Stomach (tissue), 9 donors: ENCODE measurements around the gene KRTAP4-1. TPM values are rescaled to one million over a fixed set of nuclear protein-coding genes. Genes with fewer than 3 reads are reported as not detected.
"Not testable (repeated sequence)": the region's sequence is repeated elsewhere in the genome, so short reads cannot be mapped to it uniquely, and the experiment has no call there.

Experiments used
- DNase-seq, 2 donors: peaks; one replicate each; pipeline versions ENCODE4 v3.0.0 to v3.0.0-alpha.2; 2013 to 2019
- H3K27ac ChIP-seq, 5 donors: fragments of 200-600 bp in 4 of 5; sonication (generic) in 4 of 5; one replicate each; pipeline ENCODE4 v1.5.1; 2013 to 2019; ENCODE audit warnings: mild to moderate bottlenecking in 1 of 5, moderate library complexity in 1 of 5
- H3K27me3 ChIP-seq, 3 donors: fragments of 200-600 bp; sonication (generic); one replicate each; pipeline ENCODE4 v1.5.1; 2017 to 2019; ENCODE audit warnings: mixed run types in 1 of 3
- H3K36me3 ChIP-seq, 4 donors: fragments of 200-600 bp; sonication (generic); 1 replicate in 3 of 4; 2 replicates in 1 of 4; pipeline ENCODE4 v1.5.1; 2016 to 2019
- H3K4me1 ChIP-seq, 4 donors: fragments of 200-600 bp; sonication (generic); one replicate each; pipeline ENCODE4 v1.5.1; 2016 to 2019
- H3K4me3 ChIP-seq, 4 donors: fragments of 200-600 bp; sonication (generic) in 3 of 4; one replicate each; pipeline ENCODE4 v1.5.1; 2016 to 2019; ENCODE audit warnings: mild to moderate bottlenecking in 1 of 4
- H3K9me3 ChIP-seq, 4 donors: fragments of 200-600 bp; sonication (generic); one replicate each; pipeline ENCODE4 v1.5.1; 2016 to 2019
- EP300 ChIP-seq: sonication (generic); formaldehyde crosslinking; IDR thresholded peaks from one replicate; pipeline ENCODE4 v1.6.1; 2017; ENCODE audit warnings: antibody characterized with exemption
- POLR2A ChIP-seq, 4 donors: fragments of 450-650 bp; IDR thresholded peaks; one replicate each; pipeline ENCODE4 v1.6.1; 2016; ENCODE audit warnings: antibody characterized with exemption in 4 of 4, control low read depth in 2 of 4, mild to moderate bottlenecking in 1 of 4, moderate library complexity in 1 of 4
- POLR2AphosphoS5 ChIP-seq, 3 donors: sonication (generic); formaldehyde crosslinking; IDR thresholded peaks; one replicate each; pipeline ENCODE4 v1.6.1; 2016; ENCODE audit warnings: antibody characterized with exemption in 3 of 3
- WGBS, 5 donors: extraction: QIAGEN DNeasy Blood & Tissue Kit in 3 of 5; methylation state at CpG; one replicate each; pipeline versions ENCODE4 v1.1.5 to v1.1.7; 2013 to 2018; 5-methylcytosine and 5-hydroxymethylcytosine counted together
- intact Hi-C: fragments of 100-400 bp; cut with DNase I; formaldehyde crosslinking; loops from one replicate; pipeline ENCODE4 v1.15.1; 2023; ENCODE audit warnings: low total_unique reads
- polyA plus RNA-seq, 3 donors: library from polyadenylated mRNA; stranded (reverse); fragments of 200-250 nt; gene quantifications; one replicate each; pipeline ENCODE4 v1.2.3, GENCODE V29; 2013
- total RNA-seq, 5 donors: library from RNA; depleted of rRNA; stranded (reverse); fragments of >200 nt; gene quantifications; one replicate each; pipeline versions ENCODE4 v1.1.0 to v1.2.3, GENCODE V29; 2014 to 2016
- TF ChIP-seq, protein P1 (sequence below), 7 experiments: fragments of 450-650 bp in 4 of 7; fragments of 200-600 bp in 3 of 7; sonication (generic) in 3 of 7; IDR thresholded peaks; one replicate each; pipeline ENCODE4 v1.5.1; 2016 to 2019; ENCODE audit warnings: antibody characterized with exemption in 7 of 7, control low read depth in 2 of 7, mild to moderate bottlenecking in 1 of 7
- donor health status: healthy with polysubstance abuse.
- donor health status: Bipolar disorder and iron deficiency.
- donor health status: healthy.

KRTAP4-1 gene
- total and polyA plus RNA-seq, 8 donors, result not detected

DNA sequence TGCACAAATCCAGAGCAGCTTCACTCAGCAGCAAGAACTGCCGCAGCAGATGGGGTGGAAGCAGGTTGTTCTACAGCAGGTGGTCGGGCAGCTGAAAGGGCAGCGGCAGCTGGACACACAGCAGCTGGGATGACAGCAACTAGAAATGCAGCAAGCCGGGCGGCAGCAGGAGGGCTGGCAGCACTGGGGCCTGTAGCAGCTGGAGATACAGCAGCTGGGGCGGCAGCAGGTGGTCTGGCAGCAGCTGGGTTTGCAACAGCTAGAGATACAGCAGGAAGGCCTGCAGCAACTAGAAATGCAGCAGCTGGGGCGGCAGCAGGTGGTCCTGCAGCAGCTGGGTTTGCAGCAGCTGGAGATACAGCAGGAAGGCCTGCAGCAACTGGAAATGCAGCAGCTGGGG is 17.1 kb downstream of the KRTAP4-1 start:
- H3K9me3 ChIP-seq, result no peaks in the 10 kb centered on the region
- H3K27me3 ChIP-seq, result peaks cover 0 to 4% (median 0%) of the 10 kb centered on the region in 3 donors
- H3K4me3 ChIP-seq, result no peak overlapping the region
- DNase-seq, result no peak
- intact Hi-C loops, result no loop called here
- WGBS, 5 donors, result 74 to 91% (median 83%) methylated on average over 2 to 7 of the region's 7 CpGs
- H3K36me3 ChIP-seq, result no peaks in the 10 kb centered on the region
- H3K4me1 ChIP-seq, result no peaks in the 10 kb centered on the region
- H3K27ac ChIP-seq, result no peak overlapping the region
- TF ChIP-seq, protein P1, sequence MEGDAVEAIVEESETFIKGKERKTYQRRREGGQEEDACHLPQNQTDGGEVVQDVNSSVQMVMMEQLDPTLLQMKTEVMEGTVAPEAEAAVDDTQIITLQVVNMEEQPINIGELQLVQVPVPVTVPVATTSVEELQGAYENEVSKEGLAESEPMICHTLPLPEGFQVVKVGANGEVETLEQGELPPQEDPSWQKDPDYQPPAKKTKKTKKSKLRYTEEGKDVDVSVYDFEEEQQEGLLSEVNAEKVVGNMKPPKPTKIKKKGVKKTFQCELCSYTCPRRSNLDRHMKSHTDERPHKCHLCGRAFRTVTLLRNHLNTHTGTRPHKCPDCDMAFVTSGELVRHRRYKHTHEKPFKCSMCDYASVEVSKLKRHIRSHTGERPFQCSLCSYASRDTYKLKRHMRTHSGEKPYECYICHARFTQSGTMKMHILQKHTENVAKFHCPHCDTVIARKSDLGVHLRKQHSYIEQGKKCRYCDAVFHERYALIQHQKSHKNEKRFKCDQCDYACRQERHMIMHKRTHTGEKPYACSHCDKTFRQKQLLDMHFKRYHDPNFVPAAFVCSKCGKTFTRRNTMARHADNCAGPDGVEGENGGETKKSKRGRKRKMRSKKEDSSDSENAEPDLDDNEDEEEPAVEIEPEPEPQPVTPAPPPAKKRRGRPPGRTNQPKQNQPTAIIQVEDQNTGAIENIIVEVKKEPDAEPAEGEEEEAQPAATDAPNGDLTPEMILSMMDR (IDR thresholded peaks at IDR 0.05), result no peak
- TF ChIP-seq POLR2AphosphoS5 (IDR thresholded peaks at IDR 0.05), result no peak
- TF ChIP-seq EP300, result no peak
- TF ChIP-seq POLR2A (IDR thresholded peaks at IDR 0.05), result no peak

DNA sequence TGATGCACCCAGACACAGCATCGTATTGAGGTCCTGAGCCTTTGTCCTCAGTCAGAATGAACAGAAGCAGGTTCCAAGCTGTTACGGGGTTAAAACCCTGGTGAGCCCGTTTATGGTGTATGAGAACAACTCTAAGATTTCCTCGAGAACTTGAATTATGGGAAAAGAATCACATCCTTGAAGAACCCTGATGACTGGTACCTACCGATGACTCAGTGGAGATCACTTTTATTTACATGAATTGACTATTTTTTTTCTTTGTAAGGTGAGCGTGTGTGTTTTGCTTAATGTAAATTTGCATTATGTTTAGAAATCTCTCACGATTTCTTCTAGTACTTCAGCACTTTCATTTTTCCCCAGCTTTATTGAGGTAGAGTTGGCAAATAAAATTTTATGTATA is 20.9 kb downstream of the KRTAP4-1 start:
- DNase-seq, result no peak
- 52 to 70% (median 59%) methylated on average over 7 of the region's 7 CpGs for WGBS, 5 donors
- TF ChIP-seq POLR2AphosphoS5 (IDR thresholded peaks at IDR 0.05) (no peak), EP300 (no peak), POLR2A (IDR thresholded peaks at IDR 0.05) (no peak)
- TF ChIP-seq, protein P1 (IDR thresholded peaks at IDR 0.05), result no peak

DNA sequence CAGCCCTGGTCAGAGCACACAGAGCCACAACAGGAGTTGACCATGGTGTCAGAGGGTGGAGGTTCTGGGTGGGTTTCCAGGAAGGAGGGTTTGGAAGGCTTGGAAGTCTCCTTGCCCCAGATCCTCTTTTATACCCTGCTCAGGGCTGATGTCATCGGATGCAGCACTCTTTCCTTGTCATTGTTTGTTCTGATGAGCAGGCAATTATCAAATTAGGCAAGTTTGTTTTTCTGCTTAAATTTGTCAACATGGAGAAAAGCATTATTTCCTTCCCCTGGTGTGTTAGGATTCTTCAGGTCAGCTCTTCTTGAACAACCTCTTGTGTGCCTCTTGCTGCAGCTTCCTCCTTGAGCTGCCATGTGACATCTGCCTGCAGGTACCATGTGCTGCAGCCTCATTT is 24.1 kb downstream of the KRTAP4-1 start, which contains the start of gene KRTAP4-4:
Gene KRTAP4-4, minus strand, starts transcription at position 101 of the 400 bp plus-strand sequence. Its CDS starts 57 bp downstream, at position 44.
- DNase-seq, result no peak
- no peak for TF ChIP-seq EP300
- TF ChIP-seq POLR2A (IDR thresholded peaks at IDR 0.05), result no peak
- no peak for TF ChIP-seq POLR2AphosphoS5 (IDR thresholded peaks at IDR 0.05)
- TF ChIP-seq, protein P1 (IDR thresholded peaks at IDR 0.05), result no peak
- Histone ChIP-seq H3K27ac (no peak within 1 kb of the TSS), H3K4me1 (no peaks in the 10 kb centered on the region), H3K4me3 (no peak within 1 kb of the TSS), H3K27me3 (peaks cover 0 to 29% (median 4%) of the 10 kb centered on the region in 3 donors), H3K36me3 (no peaks in the 10 kb centered on the region), H3K9me3 (no peaks in the 10 kb centered on the region)
- intact Hi-C loops, result no loop called here
- WGBS, 5 donors, result 78 to 96% (median 85%) methylated on average over 1 of the region's 1 CpG

More for the DNA sequence above, 20.9 kb downstream of the KRTAP4-1 start:
- H3K4me3 ChIP-seq, result no peak overlapping the region
- H3K9me3 ChIP-seq, result no peaks in the 10 kb centered on the region
- peaks cover 0 to 10% (median 4%) of the 10 kb centered on the region in 3 donors for H3K27me3 ChIP-seq
- intact Hi-C loops, result no loop called here
- no peaks in the 10 kb centered on the region for H3K4me1 ChIP-seq
- H3K36me3 ChIP-seq, result no peaks in the 10 kb centered on the region
- no peak overlapping the region for H3K27ac ChIP-seq

DNA sequence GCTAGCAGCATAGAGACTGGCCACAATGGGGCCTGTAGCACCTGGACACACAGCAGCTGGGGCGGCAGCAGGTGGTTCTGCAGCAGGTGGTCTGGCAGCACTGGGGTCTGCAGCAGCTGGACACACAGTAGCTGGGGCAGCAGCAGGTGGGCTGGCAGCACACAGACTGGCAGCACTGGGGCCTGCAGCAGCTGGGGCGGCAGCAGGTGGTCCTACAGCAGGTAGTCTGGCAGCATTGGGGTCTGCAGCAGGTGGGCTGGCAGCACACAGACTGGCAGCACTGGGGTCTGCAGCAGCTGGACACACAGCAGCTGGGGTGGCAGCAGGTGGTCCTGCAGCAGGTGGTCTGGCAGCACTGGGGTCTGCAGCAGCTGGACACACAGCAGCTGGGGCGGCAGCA is 24.5 kb downstream of the KRTAP4-1 start:
- H3K4me1 ChIP-seq, DNase-seq, H3K4me3 ChIP-seq, H3K9me3 ChIP-seq, H3K36me3 ChIP-seq, H3K27ac ChIP-seq, intact Hi-C loops: not testable (repeated sequence)
- peaks cover 0 to 29% (median 4%) of the 10 kb centered on the region in 3 donors for H3K27me3 ChIP-seq
- 67 to 96% (median 90%) methylated on average over 3 of the region's 3 CpGs for WGBS, 5 donors

DNA sequence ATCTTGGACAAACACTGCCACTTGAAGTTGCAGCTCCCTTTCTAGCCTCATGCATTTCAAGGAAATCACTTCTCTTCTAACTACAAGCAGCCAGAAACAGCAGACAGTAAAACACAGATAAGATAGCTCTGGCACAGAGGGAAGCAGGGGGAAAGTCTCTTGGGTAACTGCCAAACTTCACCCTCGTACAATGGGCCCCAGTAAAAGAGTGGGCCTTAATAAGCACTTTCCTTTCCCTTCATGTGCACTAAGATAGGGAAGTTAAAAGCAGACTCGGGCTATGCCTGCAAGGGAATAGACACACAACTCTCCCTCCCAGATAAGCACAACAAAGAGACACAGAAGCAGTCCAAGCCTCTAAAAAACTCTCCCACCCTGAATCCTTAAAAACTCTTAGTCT is 30.9 kb downstream of the KRTAP4-1 start:
- H3K9me3 ChIP-seq, result no peaks in the 10 kb centered on the region
- TF ChIP-seq POLR2AphosphoS5 (IDR thresholded peaks at IDR 0.05), result no peak
- no peak for TF ChIP-seq EP300
- TF ChIP-seq, protein P1 (IDR thresholded peaks at IDR 0.05), result no peak
- TF ChIP-seq POLR2A (IDR thresholded peaks at IDR 0.05), result no peak
- no peak overlapping the region for H3K4me3 ChIP-seq
- H3K4me1 ChIP-seq, result no peaks in the 10 kb centered on the region
- no peak overlapping the region for H3K27ac ChIP-seq
- intact Hi-C loops, result no loop called here
- no peaks in the 10 kb centered on the region for H3K36me3 ChIP-seq
- peaks cover 0 to 28% (median 0%) of the 10 kb centered on the region in 3 donors for H3K27me3 ChIP-seq
- WGBS, 5 donors, result 13 to 19% (median 16%) methylated on average over 2 of the region's 2 CpGs
- peak in 1 of 2 donors; percentile 8 for DNase-seq
